Activated CD8-positive, alpha-beta memory T cell treated with anti-CD3 and anti-CD28 coated beads for 24 hours (primary cell): ENCODE data around the gene ATCAY.
A peak's percentile ranks its signal among the peaks of the same experiment; 100 is the strongest.

ENCODE experiments used
- DNase-seq: peaks from one replicate; pipeline ENCODE4 v3.0.0-alpha.2; 2020

Gene ATCAY

DNA sequence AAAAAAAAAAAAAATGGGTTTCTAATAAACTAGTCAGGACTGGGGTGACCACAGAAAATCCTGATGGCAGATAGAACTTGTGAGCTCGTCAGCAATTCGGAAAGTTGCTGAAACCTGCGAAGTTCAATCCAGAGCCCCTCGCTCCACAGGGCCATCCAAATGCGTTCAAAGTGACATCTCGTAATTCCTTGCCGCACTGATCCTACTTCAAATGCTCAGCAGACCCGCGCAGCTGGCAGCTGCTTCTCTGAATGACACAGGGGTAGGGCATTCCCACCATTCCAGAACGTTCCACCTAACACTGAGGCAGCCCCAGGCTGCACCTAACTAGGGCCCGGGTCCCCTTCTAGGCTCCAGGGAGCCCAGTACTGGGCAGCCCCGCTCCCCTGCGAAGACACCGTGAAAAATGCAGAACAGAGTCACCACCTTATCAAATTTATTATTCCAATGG, 95.2 kb downstream of the ATCAY start:
- DNase-seq: peak; percentile 69

DNA sequence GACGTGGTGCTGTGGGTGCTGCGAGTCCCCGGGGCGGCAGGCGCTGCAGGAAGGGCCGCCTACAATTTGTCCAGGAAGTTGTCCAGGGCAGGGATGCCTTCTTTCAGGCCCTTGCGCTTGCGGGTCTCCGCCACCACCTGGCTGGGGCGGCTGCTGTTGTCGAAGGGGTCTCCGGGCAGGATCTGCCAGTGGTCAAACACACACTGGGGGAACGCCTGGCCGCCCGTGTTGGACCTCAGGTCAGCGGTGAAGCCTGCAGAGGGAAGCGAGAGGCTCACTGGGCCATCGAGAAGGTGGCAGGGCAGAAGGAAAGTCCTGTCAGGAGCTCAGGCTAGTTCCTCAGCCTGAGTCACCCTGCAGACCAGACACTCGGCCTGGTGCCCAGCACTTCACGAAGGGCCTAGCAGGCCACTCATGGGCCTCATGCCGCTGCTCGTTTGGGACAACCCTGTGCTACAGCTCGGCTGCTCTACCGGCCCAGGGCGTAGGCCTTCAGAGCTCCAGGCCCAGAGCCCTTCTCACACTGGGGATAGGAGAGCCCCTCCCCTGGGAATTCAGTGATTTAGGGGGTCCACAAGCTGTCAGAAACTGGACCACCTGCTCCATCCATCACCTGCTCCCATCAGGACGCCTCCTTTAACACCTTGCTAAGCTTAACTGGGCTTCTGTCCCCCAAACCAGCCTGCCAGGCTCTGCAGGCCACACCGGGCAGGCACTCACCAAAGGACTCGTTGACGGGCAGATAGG, 96.2 kb downstream of the ATCAY start:
- peak; percentile 66 for DNase-seq
